Esophagus squamous epithelium (tissue), 4 donors: ENCODE results near the gene FRMD7.
"Not testable (repeated sequence)": the region's sequence is repeated elsewhere in the genome, so short reads cannot be mapped to it uniquely, and the experiment has no call there.

Source experiments
- POLR2A ChIP-seq, 4 donors: fragments of 450-650 bp; IDR thresholded peaks; one replicate each; pipeline ENCODE4 v1.6.1; 2017; ENCODE audit warnings: antibody characterized with exemption in 4 of 4, mild to moderate bottlenecking in 4 of 4, moderate library complexity in 3 of 4
- TF ChIP-seq, protein P1 (sequence below), 6 experiments: fragments of 450-650 bp in 4 of 6; fragments of 200-600 bp in 2 of 6; sonication (generic) in 2 of 6; IDR thresholded peaks; one replicate each; pipeline ENCODE4 v1.5.1; 2016 to 2019; ENCODE audit warnings: antibody characterized with exemption in 6 of 6, mild to moderate bottlenecking in 4 of 6, moderate library complexity in 4 of 6

DNA sequence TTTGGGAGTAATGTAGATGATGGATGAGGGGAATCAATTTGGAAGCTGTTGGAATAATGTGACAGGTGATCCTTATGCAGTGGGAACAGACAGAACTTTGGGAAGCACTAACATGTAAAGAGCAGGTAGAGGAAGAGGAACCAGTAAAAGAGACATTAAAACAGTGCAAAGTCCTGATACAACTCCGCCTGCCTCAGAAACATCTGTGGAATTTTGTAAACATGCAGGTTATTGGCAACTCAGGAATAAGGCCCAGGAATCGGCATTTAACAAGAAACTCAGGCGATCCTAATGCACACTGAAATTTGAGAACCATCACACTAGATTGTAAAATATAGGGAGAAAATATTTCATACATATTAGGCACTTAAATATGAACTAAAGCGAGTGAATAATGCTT, 29.1 kb downstream of the FRMD7 start:
- TF ChIP-seq, protein P1, sequence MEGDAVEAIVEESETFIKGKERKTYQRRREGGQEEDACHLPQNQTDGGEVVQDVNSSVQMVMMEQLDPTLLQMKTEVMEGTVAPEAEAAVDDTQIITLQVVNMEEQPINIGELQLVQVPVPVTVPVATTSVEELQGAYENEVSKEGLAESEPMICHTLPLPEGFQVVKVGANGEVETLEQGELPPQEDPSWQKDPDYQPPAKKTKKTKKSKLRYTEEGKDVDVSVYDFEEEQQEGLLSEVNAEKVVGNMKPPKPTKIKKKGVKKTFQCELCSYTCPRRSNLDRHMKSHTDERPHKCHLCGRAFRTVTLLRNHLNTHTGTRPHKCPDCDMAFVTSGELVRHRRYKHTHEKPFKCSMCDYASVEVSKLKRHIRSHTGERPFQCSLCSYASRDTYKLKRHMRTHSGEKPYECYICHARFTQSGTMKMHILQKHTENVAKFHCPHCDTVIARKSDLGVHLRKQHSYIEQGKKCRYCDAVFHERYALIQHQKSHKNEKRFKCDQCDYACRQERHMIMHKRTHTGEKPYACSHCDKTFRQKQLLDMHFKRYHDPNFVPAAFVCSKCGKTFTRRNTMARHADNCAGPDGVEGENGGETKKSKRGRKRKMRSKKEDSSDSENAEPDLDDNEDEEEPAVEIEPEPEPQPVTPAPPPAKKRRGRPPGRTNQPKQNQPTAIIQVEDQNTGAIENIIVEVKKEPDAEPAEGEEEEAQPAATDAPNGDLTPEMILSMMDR (IDR thresholded peaks at IDR 0.05) = not testable (repeated sequence)
- not testable (repeated sequence) for TF ChIP-seq POLR2A (IDR thresholded peaks at IDR 0.05)
